DND-41 (cell line): Measurements from ENCODE around the gene PIEZO2.
A peak's percentile ranks its signal among the peaks of the same experiment; 100 is the strongest.
"Not testable (repeated sequence)": the region's sequence is repeated elsewhere in the genome, so short reads cannot be mapped to it uniquely, and the experiment has no call there.

Source experiments
- ATAC-seq: fragments of 200-7000 bp; cut with Tn5 transposase; 3 replicates; pipeline ENCODE4 v1.9.1; 2021; ENCODE audit warnings: low read depth; ENCODE audit not compliant: insufficient read depth
- DNase-seq: peaks from one replicate; pipeline ENCODE4 v3.0.0-alpha.2; 2020
- H2AFZ ChIP-seq: 2 replicates; pipeline ENCODE4 v1.6.0; 2012; ENCODE audit warnings: low read depth, low read length
- H3K27ac ChIP-seq: 2 replicates; pipeline ENCODE4 v1.5.1; 2012; ENCODE audit warnings: low read length, inconsistent platforms
- H3K27me3 ChIP-seq: fragments of 200-600 bp; sonication (generic); 2 replicates; pipeline ENCODE4 v1.6.0; 2012; ENCODE audit warnings: low read length, mild to moderate bottlenecking, inconsistent platforms; ENCODE audit not compliant: insufficient read depth, poor library complexity
- H3K36me3 ChIP-seq: 2 replicates; pipeline ENCODE4 v1.5.1; 2012; ENCODE audit warnings: low read length, inconsistent platforms; ENCODE audit not compliant: insufficient read depth
- H3K4me1 ChIP-seq: 2 replicates; pipeline ENCODE4 v1.5.1; 2012; ENCODE audit warnings: mild to moderate bottlenecking, low read length; ENCODE audit not compliant: insufficient read depth
- H3K4me2 ChIP-seq: 2 replicates; pipeline ENCODE4 v1.6.0; 2012; ENCODE audit warnings: mild to moderate bottlenecking, moderate library complexity, low read length, inconsistent platforms; ENCODE audit not compliant: insufficient read depth
- H3K4me3 ChIP-seq, 2 experiments: fragments of 200-600 bp in 1 of 2; shearing (Covaris generic) in 1 of 2; 2 replicates each; pipeline ENCODE4 v1.5.1; 2012 to 2016; ENCODE audit warnings: inconsistent platforms in 2 of 2, low read length in 2 of 2, mild to moderate bottlenecking in 2 of 2, low read depth in 1 of 2, moderate library complexity in 1 of 2
- H3K79me2 ChIP-seq: 2 replicates; pipeline ENCODE4 v1.6.0; 2012; ENCODE audit warnings: low read length, inconsistent platforms; ENCODE audit not compliant: insufficient read depth
- H3K9ac ChIP-seq: 2 replicates; pipeline ENCODE4 v1.6.0; 2012; ENCODE audit warnings: low read depth, mild to moderate bottlenecking, inconsistent platforms, low read length, moderate library complexity
- H3K9me3 ChIP-seq: 2 replicates; pipeline ENCODE4 v1.5.1; 2012; ENCODE audit warnings: low read length, moderate library complexity, mild to moderate bottlenecking, inconsistent platforms; ENCODE audit not compliant: insufficient read depth, severe bottlenecking
- H4K20me1 ChIP-seq: 2 replicates; pipeline ENCODE4 v1.6.0; 2012; ENCODE audit warnings: low read length; ENCODE audit not compliant: insufficient read depth
- EZH2 ChIP-seq: IDR thresholded peaks from 3 replicates; pipeline ENCODE4 v1.6.1; 2012; ENCODE audit warnings: borderline replicate concordance, low read depth, mild to moderate bottlenecking, moderate library complexity, low read length, inconsistent platforms; ENCODE audit not compliant: severe bottlenecking
- TF ChIP-seq, protein P1 (sequence below): IDR thresholded peaks from 2 replicates; pipeline ENCODE4 v1.5.1; 2012; ENCODE audit warnings: borderline replicate concordance, low read length, moderate library complexity, mild to moderate bottlenecking; ENCODE audit not compliant: poor library complexity, severe bottlenecking; ENCODE audit errors: extremely low read depth

The PIEZO2 gene

GRCh38 chr18:10660179-10660884 lies 489.0 kb downstream of the PIEZO2 start:
- H3K27me3 ChIP-seq, result peaks cover 13% of the 10 kb centered on the region
- H3K36me3 ChIP-seq, result no peaks in the 10 kb centered on the region
- H3K9me3 ChIP-seq, result no peaks in the 10 kb centered on the region
- H3K79me2 ChIP-seq, result no peaks in the 10 kb centered on the region
- H3K9ac ChIP-seq, result no peak overlapping the region
- no peak overlapping the region for H3K4me3 ChIP-seq
- H2AFZ ChIP-seq, result no peak overlapping the region
- H3K4me2 ChIP-seq, result no peak overlapping the region
- H3K4me1 ChIP-seq, result no peaks in the 10 kb centered on the region
- no peak for DNase-seq
- H4K20me1 ChIP-seq, result no peaks in the 10 kb centered on the region
- TF ChIP-seq, protein P1, sequence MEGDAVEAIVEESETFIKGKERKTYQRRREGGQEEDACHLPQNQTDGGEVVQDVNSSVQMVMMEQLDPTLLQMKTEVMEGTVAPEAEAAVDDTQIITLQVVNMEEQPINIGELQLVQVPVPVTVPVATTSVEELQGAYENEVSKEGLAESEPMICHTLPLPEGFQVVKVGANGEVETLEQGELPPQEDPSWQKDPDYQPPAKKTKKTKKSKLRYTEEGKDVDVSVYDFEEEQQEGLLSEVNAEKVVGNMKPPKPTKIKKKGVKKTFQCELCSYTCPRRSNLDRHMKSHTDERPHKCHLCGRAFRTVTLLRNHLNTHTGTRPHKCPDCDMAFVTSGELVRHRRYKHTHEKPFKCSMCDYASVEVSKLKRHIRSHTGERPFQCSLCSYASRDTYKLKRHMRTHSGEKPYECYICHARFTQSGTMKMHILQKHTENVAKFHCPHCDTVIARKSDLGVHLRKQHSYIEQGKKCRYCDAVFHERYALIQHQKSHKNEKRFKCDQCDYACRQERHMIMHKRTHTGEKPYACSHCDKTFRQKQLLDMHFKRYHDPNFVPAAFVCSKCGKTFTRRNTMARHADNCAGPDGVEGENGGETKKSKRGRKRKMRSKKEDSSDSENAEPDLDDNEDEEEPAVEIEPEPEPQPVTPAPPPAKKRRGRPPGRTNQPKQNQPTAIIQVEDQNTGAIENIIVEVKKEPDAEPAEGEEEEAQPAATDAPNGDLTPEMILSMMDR, result no peak
- TF ChIP-seq EZH2, result no peak
- ATAC-seq, result no peak
- no peak overlapping the region for H3K27ac ChIP-seq

GRCh38 chr18:10659594-10659993 lies 489.8 kb downstream of the PIEZO2 start:
- Histone ChIP-seq H4K20me1 (no peaks in the 10 kb centered on the region), H3K9me3 (no peaks in the 10 kb centered on the region), H3K9ac (no peak overlapping the region), H3K4me1 (no peaks in the 10 kb centered on the region), H2AFZ (no peak overlapping the region), H3K79me2 (no peaks in the 10 kb centered on the region), H3K36me3 (no peaks in the 10 kb centered on the region), H3K4me3 (no peak overlapping the region), H3K27me3 (peaks cover 13% of the 10 kb centered on the region), H3K4me2 (no peak overlapping the region), H3K27ac (no peak overlapping the region)
- TF ChIP-seq, protein P1, result no peak
- TF ChIP-seq EZH2, result no peak
- peak; percentile 67 for ATAC-seq
- DNase-seq, result peak; percentile 16

DNA sequence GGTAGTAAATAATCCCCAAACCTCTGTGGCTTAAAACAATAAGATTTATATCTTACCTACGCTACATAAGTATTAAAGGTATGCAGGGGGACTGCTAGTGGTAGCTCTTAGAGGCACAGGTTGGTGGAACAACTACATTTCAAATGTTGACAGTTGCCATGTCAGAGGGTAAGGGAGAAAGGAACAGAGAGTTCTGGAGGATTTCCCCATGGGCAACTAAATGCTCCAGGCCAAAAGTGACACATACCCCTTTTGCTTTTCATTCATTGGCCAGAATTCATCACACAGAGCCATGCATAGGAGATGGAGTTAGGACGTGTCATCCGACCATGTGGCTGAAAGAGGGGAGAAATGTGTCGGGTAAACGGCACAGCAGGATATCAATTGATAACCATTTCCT lies 490.4 kb downstream of the PIEZO2 start:
- Histone ChIP-seq H3K9ac (no peak overlapping the region), H2AFZ (no peak overlapping the region), H3K4me1 (no peaks in the 10 kb centered on the region), H3K27ac (no peak overlapping the region), H3K4me2 (no peak overlapping the region), H4K20me1 (no peaks in the 10 kb centered on the region), H3K4me3 (no peak overlapping the region), H3K9me3 (no peaks in the 10 kb centered on the region), H3K36me3 (no peaks in the 10 kb centered on the region), H3K79me2 (no peaks in the 10 kb centered on the region), H3K27me3 (peaks cover 13% of the 10 kb centered on the region)
- TF ChIP-seq, protein P1, result no peak
- no peak for TF ChIP-seq EZH2
- ATAC-seq (no peak), DNase-seq (no peak)

- not testable (repeated sequence) for H2AFZ ChIP-seq, H3K9me3 ChIP-seq, H3K9ac ChIP-seq, H3K79me2 ChIP-seq, H3K4me2 ChIP-seq, H3K27ac ChIP-seq, H3K27me3 ChIP-seq, H3K36me3 ChIP-seq, ATAC-seq, DNase-seq, H4K20me1 ChIP-seq, H3K4me1 ChIP-seq, H3K4me3 ChIP-seq
Observed at GRCh38 chr18:10644003-10644402, 505.4 kb downstream of the PIEZO2 start.

- not testable (repeated sequence) for H3K4me3 ChIP-seq, DNase-seq, H3K36me3 ChIP-seq, H4K20me1 ChIP-seq, H2AFZ ChIP-seq, H3K4me2 ChIP-seq, H3K27ac ChIP-seq, H3K4me1 ChIP-seq, H3K27me3 ChIP-seq, H3K9me3 ChIP-seq, H3K79me2 ChIP-seq, H3K9ac ChIP-seq
- peak; percentile 37; the same call in 1 of the 3 replicates for ATAC-seq
Observed at GRCh38 chr18:10642915-10643524, 506.3 kb downstream of the PIEZO2 start.

DNA sequence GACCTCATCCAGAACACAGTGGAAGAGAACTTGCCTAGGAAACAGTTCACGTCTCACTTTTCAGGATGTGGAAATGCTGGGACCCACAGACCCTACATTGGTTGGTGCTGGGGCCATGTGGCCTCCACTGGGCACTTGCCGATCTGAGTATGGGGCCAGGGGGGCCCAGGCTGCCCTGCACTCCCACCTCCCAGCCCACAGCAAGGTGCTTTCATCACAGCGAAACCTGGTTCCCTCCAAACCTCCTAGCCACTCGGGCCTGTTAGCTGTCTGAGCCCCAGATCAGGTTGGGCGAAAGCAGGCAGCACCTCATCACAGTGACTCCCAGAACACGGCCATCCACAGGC lies 510.9 kb downstream of the PIEZO2 start:
- H3K27me3 ChIP-seq, DNase-seq, H3K9me3 ChIP-seq, H3K4me2 ChIP-seq, H4K20me1 ChIP-seq, H3K4me1 ChIP-seq, H3K9ac ChIP-seq, H3K79me2 ChIP-seq, H3K36me3 ChIP-seq, H2AFZ ChIP-seq, ATAC-seq, H3K4me3 ChIP-seq, H3K27ac ChIP-seq: not testable (repeated sequence)
